ENCODE measurements around the gene ATG10. TPM values are rescaled to one million over a fixed set of nuclear protein-coding genes. Genes with fewer than 3 reads are reported as not detected.

The ATG10 gene
- total and polyA plus RNA-seq, 2 of the 8 experiments (the other 6 are each of a cell fraction or from before 2014, with no cell fraction given) = 3.7 to 8.8 TPM

DNA sequence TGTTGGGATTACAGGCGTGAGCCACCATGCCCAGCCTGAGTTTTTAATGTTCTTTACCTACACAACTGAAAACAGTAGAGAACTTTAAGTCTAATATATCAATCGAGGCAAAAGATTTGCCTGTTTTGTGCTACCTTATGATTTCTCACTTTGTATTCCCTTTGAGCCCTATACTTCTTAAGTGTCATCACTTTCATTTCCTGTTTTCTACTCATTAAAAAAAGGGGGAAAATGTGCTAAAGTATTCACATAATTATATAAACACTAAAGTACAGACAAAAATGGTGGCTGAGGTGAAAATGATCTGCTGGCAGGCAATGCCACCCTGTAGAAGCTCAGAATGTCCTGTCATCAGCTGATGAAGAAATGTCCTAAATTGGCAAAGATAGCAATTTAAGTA lies 23.6 kb downstream of the ATG10 start:
- no peaks in the 10 kb centered on the region for H3K4me1 ChIP-seq (replicated peaks in 1 of 4; ENCODE audit: control insufficient read depth in 3 of 4, insufficient read depth in 4 of 4, low read length in 3 of 4)
- WGBS, 2 experiments (ENCODE audit: extremely low coverage in 1 of 2, insufficient coverage in 1 of 2, insufficient read length in 1 of 2, insufficient replicate concordance in 2 of 2, low coverage in 1 of 2, low lambda C conversion rate in 2 of 2, missing lambda C conversion rate in 1 of 2) = 93% methylated on average over 2 of the region's 2 CpGs; no CpG with 5 or more reads in 1 of the 2 experiments
- H4K20me1 ChIP-seq (replicated peaks in 1 of 2; ENCODE audit: control insufficient read depth in 1 of 2, insufficient read depth in 2 of 2, low read length in 2 of 2) = no peaks in the 10 kb centered on the region
- no peaks in the 10 kb centered on the region for H3K79me1 ChIP-seq (ENCODE audit: low read depth, low read length)
- no peaks in the 10 kb centered on the region for H3K9me3 ChIP-seq (ENCODE audit: insufficient read depth in 2 of 2, low read depth in 1 of 2, low read length in 1 of 2)
- H3K14ac ChIP-seq (ENCODE audit: insufficient read length) = no peak overlapping the region
- H3K56ac ChIP-seq (replicated peaks; ENCODE audit: insufficient read length, low read depth, low read length) = no peak overlapping the region
- H3K4ac ChIP-seq (replicated peaks; ENCODE audit: insufficient read length, low read depth, low read length) = no peak overlapping the region
- H3K18ac ChIP-seq (ENCODE audit: extremely low read depth, low read length) = no peak overlapping the region
- H3K4me3 ChIP-seq (ENCODE audit: extremely low read depth in 1 of 4, insufficient read depth in 2 of 4, low read depth in 3 of 4, low read length in 4 of 4) = no peak overlapping the region
- no peak overlapping the region for H2AK5ac ChIP-seq (ENCODE audit: low read depth, low read length)
- H3K23me2 ChIP-seq (ENCODE audit: low read depth, low read length) = no peaks in the 10 kb centered on the region
- H2AFZ ChIP-seq (ENCODE audit: low read length) = no peak overlapping the region
- H3K23ac ChIP-seq (ENCODE audit: insufficient read length) = no peak overlapping the region
- ChIA-PET CTCF (ENCODE audit: partially characterized antibody) (no interaction called here), POLR2A (ENCODE audit: partially characterized antibody) (no interaction called here)
- H2BK20ac ChIP-seq (ENCODE audit: low read length) = no peak overlapping the region
- no peak overlapping the region for H2BK120ac ChIP-seq (replicated peaks; ENCODE audit: low read depth, low read length)
- no peak overlapping the region for H2BK12ac ChIP-seq (ENCODE audit: low read depth, low read length)
- H4K8ac ChIP-seq (ENCODE audit: extremely low read depth, insufficient read depth, low read length) = no peak overlapping the region
- no peak overlapping the region for H3K4me2 ChIP-seq (ENCODE audit: insufficient read depth in 1 of 2, low read depth in 2 of 2, low read length in 2 of 2)
- no peak overlapping the region for H2BK15ac ChIP-seq (ENCODE audit: low read length)
- H3K27me3 ChIP-seq (replicated peaks in 1 of 4; ENCODE audit: control insufficient read depth in 3 of 4, extremely low read depth in 1 of 4, insufficient read depth in 3 of 4, low read length in 3 of 4) = no peaks in the 10 kb centered on the region
- no peaks in the 10 kb centered on the region; a peak in 1 of 8 replicates for H3K36me3 ChIP-seq (ENCODE audit: control insufficient read depth in 2 of 4, insufficient read depth in 4 of 4, low read length in 3 of 4)
- H3K79me2 ChIP-seq (ENCODE audit: control insufficient read depth in 1 of 2, insufficient read depth in 2 of 2, low read length in 2 of 2) = no peaks in the 10 kb centered on the region
- DNase-seq (ENCODE audit: low read depth in 1 of 2, low spot score in 2 of 2) (no peak), FAIRE-seq (no peak)
- H4K91ac ChIP-seq (replicated peaks; ENCODE audit: insufficient read length, low read length) = no peak overlapping the region
- H3K27ac ChIP-seq (ENCODE audit: low read depth, low read length) = no peak overlapping the region
- no peak overlapping the region for H2BK5ac ChIP-seq (ENCODE audit: low read depth, low read length)
- H4K5ac ChIP-seq (ENCODE audit: insufficient read length, low read depth, low read length) = no peak overlapping the region
- no peak overlapping the region for H3K9ac ChIP-seq (replicated peaks in 1 of 4; ENCODE audit: extremely low read depth in 1 of 4, low read depth in 3 of 4, low read length in 3 of 4)
- TF ChIP-seq EP300 (IDR thresholded peaks at IDR 0.05; ENCODE audit: borderline replicate concordance in 1 of 2, low read depth in 2 of 2, low read length in 2 of 2) (no peak), CBX8 (IDR thresholded peaks at IDR 0.05; ENCODE audit: borderline replicate concordance, low read depth, low read length) (no peak), ASH2L (IDR thresholded peaks at IDR 0.05; ENCODE audit: low read length) (no peak), RFX5 (IDR thresholded peaks at IDR 0.05; ENCODE audit: borderline replicate concordance, low read depth, low read length) (no peak), CREB1 (IDR thresholded peaks at IDR 0.05) (no peak), KDM5A (IDR thresholded peaks at IDR 0.05; ENCODE audit: low read length) (no peak), FOSL1 (IDR thresholded peaks at IDR 0.05; ENCODE audit: insufficient read depth, low read depth, low read length) (no peak), CBX5 (IDR thresholded peaks at IDR 0.05; ENCODE audit: low read depth, low read length) (no peak), RAD21 (IDR thresholded peaks at IDR 0.05 in 1 of 2, conservative IDR thresholded peaks at IDR 0.05 in 1 of 2; ENCODE audit: low read depth in 2 of 2, low read length in 2 of 2) (no peak), SIRT6 (IDR thresholded peaks at IDR 0.05; ENCODE audit: low read length) (no peak), CEBPB (IDR thresholded peaks at IDR 0.05; ENCODE audit: low read depth, low read length) (no peak), HDAC6 (IDR thresholded peaks at IDR 0.05; ENCODE audit: low read depth, low read length) (no peak)
- TF ChIP-seq, protein P1, sequence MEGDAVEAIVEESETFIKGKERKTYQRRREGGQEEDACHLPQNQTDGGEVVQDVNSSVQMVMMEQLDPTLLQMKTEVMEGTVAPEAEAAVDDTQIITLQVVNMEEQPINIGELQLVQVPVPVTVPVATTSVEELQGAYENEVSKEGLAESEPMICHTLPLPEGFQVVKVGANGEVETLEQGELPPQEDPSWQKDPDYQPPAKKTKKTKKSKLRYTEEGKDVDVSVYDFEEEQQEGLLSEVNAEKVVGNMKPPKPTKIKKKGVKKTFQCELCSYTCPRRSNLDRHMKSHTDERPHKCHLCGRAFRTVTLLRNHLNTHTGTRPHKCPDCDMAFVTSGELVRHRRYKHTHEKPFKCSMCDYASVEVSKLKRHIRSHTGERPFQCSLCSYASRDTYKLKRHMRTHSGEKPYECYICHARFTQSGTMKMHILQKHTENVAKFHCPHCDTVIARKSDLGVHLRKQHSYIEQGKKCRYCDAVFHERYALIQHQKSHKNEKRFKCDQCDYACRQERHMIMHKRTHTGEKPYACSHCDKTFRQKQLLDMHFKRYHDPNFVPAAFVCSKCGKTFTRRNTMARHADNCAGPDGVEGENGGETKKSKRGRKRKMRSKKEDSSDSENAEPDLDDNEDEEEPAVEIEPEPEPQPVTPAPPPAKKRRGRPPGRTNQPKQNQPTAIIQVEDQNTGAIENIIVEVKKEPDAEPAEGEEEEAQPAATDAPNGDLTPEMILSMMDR (IDR thresholded peaks at IDR 0.05; ENCODE audit: control extremely low read depth in 1 of 3, insufficient read depth in 1 of 3, low read depth in 1 of 3, low read length in 3 of 3) = no peak

Measured in H1 (cell line).